NCI-H1930 (cell line): ENCODE results near the gene TMEM239.

Experiments used
- DNase-seq, 2 experiments: peaks; one replicate each; lab custom pipeline; 2025; lab: John Stamatoyannopoulos, UW

Gene TMEM239

DNA sequence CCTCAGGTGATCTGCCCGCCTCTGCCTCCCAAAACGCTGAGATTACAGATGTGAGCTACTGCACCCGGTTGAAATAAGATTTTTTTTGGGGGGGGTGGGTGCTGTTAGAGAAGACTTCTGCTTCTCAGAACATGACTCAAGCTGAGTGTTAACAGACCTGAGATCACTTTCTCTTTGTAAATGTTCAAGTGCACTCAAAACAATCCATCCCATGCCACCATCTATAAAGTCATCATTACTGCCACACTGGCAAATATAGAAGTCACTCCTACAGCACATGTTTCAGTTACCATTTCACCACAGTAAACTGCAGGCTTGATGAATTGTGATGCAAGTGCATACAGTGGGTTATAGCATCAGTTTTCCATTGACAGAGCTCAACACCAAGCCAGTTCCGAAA lies 33.4 kb downstream of the TMEM239 start:
- DNase-seq, result no peak

DNA sequence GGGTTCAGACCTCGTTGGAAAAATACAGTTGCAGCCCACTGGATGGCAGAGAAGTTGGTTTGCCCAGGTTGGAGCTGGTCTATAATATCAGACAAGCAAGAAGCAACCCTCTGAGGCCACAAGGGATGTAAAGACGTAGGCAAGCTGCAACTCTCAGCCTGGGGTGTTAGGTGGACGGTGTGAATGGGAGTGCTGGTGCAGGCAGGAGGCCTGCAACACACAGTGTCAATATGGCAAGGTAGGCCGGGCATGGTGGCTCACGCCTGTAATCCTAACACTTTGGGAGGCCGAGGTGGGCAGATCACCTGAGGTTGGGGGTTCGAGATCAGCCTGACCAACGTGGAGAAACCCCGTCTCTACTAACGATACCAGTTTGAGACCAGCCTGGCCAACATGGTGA lies 34.9 kb downstream of the TMEM239 start:
- no peak for DNase-seq

DNA sequence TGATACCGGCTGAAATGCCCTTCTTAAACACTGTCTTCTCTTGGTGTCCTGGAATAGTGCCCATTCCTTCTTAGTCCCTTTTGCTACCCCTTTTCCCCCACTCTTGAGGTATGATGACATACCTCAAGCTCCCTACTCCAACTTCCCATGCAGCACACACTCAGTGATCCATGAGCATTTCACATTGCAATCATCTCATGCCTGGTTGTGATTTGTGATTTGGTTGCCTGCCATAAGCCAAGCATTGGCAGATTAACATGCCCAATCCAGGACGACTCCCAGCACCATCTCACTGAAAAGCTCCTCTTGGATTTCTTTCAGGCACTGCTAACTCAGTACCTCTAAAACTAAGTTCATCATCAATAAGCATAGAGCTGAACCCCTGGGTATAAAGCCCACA lies 42.4 kb downstream of the TMEM239 start:
- no peak for DNase-seq

DNA sequence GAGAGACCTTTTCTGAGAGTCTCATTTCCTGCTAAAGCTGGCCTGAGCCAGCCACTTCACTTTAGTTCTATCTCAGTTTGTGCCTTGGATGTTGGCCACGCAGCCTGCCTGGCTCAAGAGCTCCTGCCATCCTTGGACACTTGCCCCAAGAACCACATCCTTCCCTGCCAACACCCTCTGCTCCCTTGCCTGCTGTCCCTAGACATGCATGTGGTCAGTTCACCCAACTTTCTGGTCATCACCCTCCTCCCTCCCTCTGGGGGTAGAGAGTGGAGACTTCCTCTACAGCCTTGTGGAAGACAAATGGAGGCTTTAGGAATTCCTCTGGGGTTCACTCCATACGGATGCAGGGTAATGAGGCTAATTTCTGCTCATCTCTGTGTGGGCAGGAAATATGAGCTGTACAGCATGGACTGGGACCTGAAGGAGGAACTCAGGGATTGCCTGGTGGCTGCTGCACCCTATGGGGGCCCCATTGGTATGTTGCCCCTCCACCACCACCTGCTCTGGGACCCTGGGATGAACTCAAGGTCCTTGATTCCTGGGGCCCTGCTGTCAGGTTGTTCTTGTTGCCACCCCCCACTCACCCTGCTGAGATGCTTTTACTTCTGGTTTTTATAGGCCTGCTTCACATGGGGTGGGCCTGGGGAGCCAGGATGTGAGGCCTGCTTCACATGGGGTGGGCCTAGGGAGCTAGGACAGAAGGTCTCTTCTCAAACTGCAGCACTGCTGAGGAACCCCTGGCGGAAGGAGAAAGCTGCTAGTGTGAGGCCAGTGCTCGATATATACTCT lies 43.4 kb downstream of the TMEM239 start:
- DNase-seq, result no peak

DNA sequence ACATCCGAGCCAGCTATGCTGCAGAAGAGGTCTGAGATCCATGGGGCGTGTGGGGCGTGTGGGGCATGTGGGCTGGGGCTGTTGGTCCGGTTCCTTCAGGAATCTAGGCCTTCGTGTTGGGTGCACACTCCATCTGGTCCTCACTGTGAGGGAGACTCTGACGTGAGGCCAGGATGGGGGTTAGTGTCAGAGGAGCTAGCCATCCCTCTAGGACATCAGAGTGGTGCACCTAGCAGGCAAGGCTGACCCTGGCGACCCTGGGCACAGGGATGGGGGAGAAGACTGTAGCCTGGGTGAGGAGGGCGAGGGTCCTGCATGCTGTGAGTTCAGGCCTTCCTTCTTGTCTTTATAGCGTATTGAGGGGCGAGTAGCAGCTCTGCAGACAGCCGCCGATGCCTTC lies 48.5 kb downstream of the TMEM239 start:
- no peak for DNase-seq

DNA sequence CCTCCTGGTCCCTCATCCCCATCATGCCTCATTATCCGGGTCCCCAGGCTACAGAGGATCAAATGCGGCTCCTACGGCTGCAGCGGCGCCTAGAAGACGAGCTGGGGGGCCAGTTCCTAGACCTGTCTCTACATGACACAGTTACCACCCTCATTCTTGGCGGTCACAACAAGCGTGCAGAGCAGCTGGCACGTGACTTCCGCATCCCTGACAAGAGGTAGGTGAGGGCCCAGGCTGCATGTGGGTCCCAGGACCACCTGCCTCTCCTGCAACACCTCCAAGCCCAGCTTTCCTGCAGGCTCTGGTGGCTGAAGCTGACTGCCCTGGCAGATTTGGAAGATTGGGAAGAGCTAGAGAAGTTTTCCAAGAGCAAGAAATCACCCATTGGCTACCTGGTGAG lies 48.9 kb downstream of the TMEM239 start:
- no peak for DNase-seq

DNA sequence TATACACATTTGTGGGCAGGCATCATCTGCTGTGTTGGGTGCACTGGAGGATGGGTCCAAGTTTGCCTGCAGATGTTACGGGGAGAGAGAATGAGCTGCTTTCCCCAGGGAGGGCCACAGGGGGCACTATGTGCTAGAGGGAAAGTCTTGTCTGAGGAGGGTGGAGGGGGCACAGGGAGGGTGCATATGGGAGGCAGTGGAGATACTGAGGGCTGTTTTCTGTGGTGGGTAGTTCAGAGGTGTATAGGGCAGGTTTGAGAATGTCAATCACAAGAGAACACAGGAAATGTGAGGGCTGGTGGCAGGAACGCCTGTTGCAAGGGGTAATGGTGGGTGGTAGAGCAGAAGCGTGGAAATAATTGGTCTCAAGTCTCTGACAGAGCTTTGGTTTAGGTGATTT lies 49.5 kb downstream of the TMEM239 start:
- no peak for DNase-seq

DNA sequence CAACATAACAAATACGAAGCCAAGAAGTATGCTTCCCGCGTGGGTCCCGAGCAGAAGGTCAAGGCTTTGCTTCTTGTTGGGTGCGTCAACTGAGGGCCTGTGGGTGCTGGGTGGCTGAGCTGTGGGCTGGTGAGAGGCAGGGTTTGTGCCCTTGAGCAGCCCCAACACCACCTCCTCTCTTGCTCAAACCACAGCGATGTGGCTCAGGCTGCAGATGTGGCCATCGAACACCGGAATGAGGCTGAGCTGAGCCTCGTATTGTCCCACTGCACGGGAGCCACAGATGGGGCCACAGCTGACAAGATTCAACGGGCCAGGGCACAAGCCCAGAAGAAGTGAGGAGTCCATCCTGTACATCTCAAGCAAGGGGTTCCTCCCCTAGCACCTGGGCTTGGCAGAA lies 50.1 kb downstream of the TMEM239 start:
- DNase-seq, result no peak

DNA sequence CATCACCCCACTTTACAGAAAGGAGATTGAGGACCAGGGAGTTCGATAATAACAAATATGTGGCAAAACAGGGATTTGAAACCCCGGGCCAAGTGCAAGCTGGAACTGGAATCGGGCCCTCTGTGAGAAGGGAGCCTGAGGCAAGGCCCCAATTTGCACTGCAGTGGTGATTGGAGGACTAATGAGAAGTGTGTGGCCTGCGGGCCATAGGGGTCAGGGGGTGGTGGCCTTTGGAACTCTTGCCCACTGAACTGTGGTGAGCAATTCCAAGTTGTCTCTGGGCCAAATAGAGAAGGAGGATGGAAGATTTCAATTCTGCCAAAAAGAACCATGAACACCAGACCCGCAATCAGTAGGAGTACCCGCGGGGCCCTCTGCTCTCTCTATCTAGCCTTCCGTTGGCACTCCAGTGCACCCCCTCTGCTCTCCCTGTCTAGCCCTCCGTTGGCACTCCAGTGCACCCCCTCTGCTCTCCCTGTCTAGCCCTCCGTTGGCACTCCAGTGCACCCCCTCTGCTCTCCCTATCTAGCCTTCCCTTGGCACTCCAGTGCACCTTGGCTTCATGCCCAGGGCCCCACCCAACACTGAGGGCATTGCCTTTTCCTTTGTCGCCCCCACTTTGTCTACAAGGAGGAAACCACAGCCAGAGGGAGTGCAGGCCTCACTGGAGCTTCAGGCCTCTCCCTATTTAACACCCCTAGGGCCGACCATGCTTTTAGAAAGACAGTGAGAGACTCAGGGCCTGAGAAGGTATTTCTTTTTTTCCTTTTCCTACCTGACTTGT lies 51.1 kb downstream of the TMEM239 start:
- DNase-seq, result no peak
